ENCODE results near the gene AVPR2.

The AVPR2 gene

DNA sequence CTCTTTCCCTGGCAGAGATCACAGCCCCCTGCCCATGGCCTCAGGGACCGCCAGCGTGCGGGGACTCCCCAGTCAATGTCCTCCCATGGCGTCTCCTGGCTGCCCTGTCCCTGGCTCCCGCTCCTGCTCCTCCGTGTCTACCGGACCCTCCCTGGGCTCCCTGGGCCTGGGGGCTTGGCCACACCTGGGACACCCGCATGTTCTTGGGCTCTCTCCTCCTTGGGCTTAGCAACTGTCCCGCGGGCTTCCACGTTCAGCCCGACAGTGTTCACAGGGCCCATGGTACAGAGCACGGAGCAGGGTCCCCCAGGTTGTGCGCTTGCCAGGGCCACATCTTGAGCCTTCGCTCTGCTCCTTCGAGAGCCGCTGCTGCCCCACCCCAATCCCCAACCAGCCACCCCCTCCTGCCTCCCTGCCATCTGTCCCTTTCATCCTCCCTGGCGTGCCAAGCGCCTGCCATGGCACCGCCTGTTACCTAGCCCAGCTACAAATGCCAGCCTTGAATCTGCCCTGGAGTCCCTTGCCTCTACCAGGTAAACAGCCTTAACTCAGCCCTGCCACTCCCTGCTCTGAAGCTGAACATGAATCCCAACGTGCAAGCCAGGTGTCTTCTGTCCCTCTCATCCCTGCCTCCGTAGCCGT is 3.9 kb downstream of the AVPR2 start:
- DNase-seq (ENCODE audit: low read depth), result no peak
- no peak overlapping the region for H3K4me3 ChIP-seq (ENCODE audit: low read depth, low read length)

DNA sequence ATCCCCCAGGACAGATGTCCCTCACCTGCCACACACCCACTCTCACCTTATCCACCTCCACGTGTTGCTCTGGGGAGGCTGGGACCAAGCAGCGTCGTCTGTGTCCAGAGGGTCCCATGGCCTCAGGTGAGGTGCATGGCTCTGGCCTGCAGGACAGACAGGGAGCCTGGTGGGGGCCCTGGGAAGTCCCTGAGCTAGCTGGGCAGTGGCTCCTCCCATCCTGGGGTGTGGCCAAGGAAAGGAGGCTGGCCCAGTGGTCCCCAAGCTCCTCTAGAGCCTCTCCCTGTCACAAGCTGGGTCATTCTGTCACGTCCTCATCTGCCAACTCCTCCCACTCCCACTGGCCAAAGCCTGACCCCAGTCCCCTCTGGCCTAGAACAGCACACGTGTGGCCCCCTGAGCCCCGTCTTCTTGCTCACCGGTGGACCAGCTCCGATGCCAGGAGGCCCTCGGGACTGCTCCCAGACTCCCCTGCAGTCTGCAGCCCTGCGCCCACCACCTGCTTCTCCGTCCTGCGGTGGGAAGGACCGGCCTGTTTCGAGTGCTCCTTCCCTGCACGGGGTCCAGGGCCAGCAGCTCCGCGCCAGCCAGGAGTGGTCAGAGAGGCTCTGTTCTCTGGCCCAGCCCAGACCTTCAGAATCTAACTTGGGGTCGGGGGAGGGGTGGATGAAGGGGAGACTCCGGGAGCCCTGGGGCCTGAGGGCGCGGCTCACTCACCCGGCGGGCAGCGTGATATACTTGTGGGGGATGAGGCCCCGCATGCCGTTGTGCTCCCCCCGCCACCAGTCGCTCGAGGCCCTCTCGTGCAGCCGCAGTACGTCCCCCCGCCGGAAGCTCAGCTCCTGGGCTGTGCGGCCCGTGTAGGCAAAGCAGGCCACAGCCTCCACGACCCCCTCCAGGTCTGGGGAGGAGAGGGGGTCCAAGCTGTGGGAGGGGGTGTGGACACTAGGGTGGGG is 4.8 kb downstream of the AVPR2 start:
- no peak overlapping the region for H3K4me3 ChIP-seq (ENCODE audit: low read depth, low read length)
- no peak for DNase-seq (ENCODE audit: low read depth)

DNA sequence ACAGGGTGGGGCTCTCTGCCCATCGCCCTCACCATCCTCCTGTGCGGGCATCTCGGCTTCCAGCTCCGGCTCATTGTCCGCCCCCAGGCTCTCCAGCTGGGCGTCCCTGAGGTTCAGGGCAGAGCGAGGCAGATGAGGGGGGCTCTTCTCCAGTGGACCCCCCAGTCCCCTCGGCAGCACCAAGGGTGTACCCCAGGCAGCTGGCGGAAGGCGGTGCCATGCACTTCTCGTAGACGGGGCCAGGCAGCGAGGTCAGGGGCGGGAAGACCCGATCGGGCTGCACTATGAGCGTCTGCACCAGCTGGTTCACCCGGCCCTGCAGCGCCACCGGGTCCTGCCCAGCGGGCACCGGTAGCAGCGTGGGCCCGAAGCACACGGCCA is 5.5 kb downstream of the AVPR2 start:
- no peak overlapping the region for H3K4me3 ChIP-seq (ENCODE audit: low read depth, low read length)
- no peak for DNase-seq (ENCODE audit: low read depth)

DNA sequence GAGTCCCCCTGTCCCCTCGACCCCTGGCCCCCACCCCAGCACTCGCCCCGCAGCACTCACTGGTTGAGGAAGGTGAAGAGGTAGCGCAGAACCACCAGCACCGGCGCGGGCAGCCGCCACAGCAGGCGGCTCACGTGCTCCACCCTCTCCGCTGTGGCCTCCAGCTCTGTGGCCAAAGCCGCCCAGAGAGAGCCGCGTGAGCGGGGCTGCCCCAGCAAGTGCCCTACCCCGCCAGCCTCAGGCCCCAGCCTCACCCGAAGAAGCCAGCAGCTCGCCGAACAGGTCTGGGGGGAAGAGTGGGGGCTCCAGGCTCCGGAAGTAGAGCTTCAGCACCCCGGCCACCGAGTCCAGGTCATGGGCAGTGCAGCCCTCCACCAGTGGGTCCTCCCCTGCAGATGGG is 6.0 kb downstream of the AVPR2 start:
- no peak for DNase-seq (ENCODE audit: low read depth)
- H3K4me3 ChIP-seq (ENCODE audit: low read depth, low read length), result no peak overlapping the region

DNA sequence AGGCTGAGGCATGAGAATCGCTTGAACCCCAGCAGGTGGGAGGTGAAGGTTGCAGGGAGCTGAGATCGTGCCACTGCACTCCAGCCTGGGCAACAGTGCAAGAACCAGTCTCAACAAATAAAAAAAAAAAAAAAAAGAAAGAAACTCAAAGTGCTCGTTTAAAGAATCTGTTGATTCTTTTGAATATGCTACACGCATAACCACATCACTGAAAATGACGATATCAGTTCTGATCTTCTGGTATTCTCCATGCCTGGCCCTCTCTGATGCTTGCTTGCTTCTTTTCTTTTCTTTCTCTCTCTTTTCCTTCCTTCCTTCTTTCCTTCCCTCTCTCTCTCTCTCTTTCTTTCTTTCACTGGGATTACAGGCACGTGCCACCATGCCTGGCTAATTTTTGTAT is 7.3 kb downstream of the AVPR2 start:
- no peak for DNase-seq (ENCODE audit: low read depth)
- no peak overlapping the region for H3K4me3 ChIP-seq (ENCODE audit: low read depth, low read length)

DNA sequence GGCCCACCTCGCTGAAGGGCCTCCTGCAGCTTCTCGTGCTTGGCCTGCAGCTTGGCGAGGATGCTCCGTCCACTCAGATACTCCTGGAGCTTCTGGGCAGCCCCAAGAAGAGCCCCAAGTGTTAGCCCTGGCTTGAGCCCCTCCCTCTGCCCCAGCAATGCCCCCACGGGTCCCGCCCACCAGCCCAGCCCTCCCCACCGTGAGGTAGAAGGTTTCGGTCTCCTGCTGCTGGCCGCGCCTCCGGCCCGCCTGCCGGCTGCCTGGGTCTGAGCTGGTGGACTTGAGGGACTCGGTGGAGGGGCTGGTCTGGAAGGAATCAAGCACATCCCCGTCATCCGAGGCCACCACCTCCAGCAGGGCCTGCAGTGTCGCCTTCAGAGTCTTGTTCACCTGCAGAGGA is 8.7 kb downstream of the AVPR2 start:
- no peak overlapping the region for H3K4me3 ChIP-seq (ENCODE audit: low read depth, low read length)
- DNase-seq (ENCODE audit: low read depth), result no peak

DNA sequence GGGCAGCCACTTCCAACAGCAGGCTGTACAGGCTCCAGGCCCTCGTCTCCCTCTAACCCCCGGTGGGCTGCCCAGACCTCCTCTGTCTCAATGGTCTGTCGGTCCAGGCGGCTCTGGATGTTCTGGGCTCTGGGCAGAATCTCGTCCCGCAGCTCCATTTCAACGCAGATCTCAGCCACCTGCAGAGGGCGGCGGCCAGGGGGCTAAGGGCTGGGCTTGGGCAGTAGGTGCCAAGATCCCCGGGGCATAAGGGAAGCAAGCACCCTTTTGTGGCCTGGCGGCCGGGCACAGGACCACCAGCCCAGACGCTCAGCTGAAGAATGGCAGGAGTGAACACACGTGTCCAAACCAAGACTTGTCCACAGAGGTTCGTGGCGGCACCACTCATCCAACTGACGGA is 9.2 kb downstream of the AVPR2 start:
- no peak for DNase-seq (ENCODE audit: low read depth)
- H3K4me3 ChIP-seq (ENCODE audit: low read depth, low read length), result no peak overlapping the region

DNA sequence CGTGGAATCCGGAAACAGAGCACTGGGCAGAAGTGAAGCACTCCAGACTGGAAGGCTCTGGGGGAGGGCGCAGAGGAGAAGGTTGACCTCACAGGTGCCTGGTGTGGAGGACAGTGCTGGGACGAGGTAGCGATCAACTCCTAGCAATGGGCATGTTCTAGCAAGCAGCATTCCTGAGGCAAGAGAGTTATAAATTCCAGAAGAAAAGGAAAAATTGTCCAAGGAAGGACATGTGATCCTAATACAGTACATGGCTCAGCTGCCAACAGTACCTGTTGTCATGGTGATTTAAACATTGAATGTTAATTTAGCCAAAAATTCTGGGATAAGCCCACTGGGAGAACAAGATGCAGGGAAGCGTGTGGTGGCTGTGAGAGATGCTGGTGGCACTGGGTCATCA is 13.4 kb downstream of the AVPR2 start:
- H3K4me3 ChIP-seq (ENCODE audit: low read depth, low read length), result no peak overlapping the region
- DNase-seq (ENCODE audit: low read depth), result no peak

DNA sequence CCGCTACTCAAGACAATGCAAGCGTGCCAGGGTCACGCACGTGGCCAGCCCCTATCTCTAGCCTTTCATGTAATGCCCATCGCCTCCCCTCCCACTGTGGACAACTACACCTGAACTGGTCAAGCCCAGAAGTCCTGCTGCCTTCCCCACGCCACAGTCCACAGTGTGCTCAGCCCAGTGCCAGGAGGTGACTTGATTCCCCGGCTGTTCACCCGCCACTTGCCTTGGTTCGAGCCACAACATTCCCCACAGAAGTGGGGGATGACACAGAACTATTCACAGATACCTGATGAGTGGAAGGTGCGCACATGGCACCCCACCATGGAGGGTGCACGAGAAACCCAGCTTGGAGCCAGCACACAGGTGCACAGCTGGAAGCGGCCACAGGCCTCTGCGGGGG is 14.8 kb downstream of the AVPR2 start:
- DNase-seq (ENCODE audit: low read depth), result no peak

DNA sequence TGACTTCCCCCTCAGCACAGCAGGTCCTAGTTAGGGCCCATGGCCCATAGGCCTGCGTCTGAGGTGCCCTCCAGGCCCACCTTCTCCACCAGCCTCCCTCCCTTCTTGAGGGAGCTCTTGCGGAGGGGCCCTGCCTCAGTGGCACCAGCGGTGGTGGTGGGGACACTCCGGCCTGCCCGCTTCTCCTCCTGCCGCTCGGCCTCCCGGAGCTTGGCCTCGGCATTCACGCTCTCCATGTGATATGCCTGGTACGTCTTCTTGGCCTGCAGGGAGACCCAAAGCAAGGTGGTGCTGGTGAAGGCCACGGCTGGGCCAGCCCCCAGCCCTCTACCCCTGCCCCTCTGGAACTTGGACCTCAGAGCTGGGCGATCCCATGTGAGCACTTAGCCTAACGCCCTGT is 16.1 kb downstream of the AVPR2 start:
- no peak overlapping the region for H3K4me3 ChIP-seq (ENCODE audit: low read depth, low read length)
- DNase-seq (ENCODE audit: low read depth), result no peak

More for the DNA sequence above, 14.8 kb downstream of the AVPR2 start:
- H3K4me3 ChIP-seq (ENCODE audit: low read depth, low read length), result no peak overlapping the region

DNA sequence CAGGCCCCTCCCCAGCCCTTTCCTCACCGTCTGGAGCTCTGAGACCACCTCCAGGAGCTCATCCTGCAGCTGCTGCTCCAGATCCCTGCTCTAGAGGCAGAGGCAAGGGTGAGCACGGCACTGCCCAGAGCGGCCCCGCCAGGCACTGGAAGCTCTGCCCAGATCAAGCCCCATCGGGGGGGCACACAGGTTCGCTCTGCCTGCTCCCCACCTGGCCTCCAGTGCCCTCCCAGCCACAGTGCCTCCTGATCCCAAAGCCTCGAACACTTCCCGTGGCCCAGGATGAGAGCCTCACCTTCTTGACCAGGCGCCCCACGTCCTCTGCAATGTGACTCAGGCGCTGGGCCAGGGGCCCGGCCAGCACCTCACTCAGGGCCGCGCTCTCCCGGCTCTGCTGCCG is 16.6 kb downstream of the AVPR2 start:
- DNase-seq (ENCODE audit: low read depth), result no peak
- H3K4me3 ChIP-seq (ENCODE audit: low read depth, low read length), result no peak overlapping the region

DNA sequence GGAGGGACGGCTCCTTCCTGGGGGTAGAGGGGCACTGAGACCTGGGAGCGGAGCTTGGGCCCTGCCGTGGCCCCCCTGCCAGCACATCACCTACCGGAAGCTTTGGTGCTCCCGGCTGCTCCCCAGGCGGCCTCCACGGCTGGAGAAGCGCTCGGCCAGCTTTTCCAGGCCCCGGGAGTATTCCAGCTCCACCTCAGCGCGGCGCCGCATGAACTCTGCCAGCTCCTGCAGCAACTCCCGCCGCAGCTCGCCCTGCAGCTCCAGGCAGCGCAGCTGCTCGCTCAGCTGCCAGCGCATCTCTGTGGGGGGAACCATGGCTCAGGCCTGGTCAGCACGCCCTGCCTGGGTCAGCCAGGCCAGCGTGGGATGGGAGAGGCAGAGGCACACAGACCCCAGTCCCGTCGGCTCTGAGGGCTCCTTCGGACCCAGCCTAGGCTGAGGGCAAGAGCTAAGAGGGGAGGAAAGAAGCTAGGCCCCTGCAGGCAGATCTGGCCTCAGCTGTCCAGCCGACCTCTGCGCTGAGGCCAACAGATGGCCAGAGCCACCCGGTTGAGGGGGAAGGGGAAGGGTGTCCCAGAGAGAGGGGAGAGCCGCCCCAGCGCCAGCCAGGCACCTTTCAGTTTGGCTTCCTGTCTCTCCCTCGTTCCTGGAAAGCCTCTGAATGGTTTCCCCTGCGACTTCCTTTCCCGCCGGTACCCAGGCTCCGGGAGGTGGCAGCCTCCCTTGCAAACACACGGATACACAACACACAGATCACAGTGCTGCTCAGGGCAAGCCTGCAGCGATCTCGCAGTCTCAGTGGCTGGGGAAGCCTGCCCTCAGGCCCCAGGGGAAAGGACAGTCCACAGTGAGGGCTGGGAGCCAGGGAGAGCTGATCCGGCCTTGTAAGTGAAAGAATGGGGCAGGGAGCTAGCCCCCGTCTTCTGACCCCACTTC is 17.3 kb downstream of the AVPR2 start:
- DNase-seq (ENCODE audit: low read depth), result no peak
- no peak overlapping the region for H3K4me3 ChIP-seq (ENCODE audit: low read depth, low read length)

DNA sequence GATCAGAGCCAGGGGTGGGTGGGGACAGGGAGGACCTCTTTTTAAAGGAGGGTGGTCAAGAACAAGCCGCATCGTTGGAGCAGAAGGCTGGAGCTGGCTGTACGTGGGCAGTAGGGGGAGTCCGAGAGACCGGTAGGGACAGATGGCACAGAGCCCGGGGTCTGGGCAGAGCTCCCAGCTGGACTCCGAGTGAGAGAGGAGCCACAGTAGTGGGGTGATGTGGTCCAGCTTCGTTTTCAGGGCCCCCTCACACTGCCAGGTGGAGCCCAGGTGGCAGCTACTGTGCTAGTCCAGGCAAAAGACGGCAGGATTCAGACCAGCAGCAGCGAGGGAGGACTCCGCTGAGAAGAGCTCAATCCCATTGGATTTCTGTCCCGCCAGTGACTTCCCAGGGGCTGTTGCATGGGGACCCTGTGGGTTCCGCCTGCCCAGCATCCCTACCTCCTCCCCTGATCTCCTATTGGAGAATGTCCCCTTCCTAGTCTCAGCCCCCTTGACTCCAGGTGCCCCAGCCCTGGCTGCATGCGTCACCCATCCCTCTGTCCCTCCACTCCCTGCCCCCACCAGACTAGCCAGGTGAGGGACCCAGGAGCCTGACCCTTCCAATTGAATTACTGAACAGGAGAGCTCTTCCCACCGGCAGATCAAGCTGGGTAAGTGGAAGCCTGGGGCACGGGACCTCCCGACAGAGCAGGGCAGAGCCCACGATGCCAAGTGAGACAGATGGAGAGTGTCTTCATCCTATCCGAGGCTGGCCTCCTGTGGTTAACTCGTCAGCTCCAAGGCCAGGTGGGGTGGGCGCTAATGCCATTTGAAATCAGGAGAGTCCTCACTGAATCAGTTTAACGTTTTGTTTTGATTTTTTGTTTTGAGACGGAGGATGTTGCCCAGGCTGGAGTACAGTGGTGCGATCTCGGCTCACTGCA is 18.7 kb downstream of the AVPR2 start:
- H3K4me3 ChIP-seq (ENCODE audit: low read depth, low read length), result no peak overlapping the region
- no peak for DNase-seq (ENCODE audit: low read depth)

DNA sequence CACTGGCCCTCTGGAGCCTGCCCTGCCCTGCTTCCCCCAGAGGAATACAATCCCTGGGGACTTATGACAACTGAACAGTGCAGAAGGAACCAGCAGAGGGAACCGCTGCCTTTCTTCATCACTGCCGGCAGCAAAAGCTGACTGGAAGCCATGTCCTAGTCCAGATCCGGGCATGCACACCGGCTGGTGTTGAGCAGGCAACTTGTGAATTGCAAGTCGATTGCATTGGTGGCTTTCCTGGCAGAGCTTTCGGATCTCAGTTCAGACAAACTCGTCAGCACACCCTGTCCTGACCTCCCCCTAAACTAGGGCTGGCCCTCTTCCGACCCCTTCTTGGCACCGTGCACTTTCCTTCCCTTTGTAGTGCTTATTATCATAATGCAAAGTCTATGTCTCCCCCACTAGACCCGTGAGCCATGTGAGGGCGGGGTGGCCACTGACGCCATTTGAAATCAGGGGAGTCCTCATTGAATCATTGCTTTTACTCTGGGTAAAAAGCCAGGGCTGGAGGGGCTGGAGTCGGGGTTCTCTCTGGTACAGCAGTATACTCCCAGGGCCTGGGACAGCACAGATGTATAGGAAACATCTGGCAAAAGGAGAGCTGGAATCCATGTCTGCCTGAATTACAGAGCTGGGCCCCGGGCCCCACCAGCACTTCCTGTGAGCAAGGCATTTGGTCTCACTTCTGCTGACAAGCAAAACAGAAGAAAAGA is 19.8 kb downstream of the AVPR2 start:
- no peak overlapping the region for H3K4me3 ChIP-seq (ENCODE audit: low read depth, low read length)
- no peak for DNase-seq (ENCODE audit: low read depth)

DNA sequence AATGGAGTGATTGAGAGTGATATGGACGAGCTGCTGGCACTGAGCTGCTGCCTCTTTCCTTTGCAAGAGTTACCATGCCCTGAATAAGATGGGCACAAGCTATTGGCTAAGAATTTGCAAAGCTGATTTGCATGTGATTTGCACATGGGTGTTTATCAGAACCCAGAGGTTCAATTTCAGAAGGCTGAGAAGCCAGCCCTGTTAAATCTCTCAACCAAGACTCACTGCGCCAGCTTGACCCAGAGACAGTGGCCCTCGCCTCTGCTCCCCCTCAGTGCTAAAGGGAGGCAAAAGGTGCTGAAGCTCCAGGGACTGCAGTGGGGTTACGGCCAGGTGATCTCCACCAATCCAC is 20.9 kb downstream of the AVPR2 start:
- no peak for DNase-seq (ENCODE audit: low read depth)
- H3K4me3 ChIP-seq (ENCODE audit: low read depth, low read length), result no peak overlapping the region

DNA sequence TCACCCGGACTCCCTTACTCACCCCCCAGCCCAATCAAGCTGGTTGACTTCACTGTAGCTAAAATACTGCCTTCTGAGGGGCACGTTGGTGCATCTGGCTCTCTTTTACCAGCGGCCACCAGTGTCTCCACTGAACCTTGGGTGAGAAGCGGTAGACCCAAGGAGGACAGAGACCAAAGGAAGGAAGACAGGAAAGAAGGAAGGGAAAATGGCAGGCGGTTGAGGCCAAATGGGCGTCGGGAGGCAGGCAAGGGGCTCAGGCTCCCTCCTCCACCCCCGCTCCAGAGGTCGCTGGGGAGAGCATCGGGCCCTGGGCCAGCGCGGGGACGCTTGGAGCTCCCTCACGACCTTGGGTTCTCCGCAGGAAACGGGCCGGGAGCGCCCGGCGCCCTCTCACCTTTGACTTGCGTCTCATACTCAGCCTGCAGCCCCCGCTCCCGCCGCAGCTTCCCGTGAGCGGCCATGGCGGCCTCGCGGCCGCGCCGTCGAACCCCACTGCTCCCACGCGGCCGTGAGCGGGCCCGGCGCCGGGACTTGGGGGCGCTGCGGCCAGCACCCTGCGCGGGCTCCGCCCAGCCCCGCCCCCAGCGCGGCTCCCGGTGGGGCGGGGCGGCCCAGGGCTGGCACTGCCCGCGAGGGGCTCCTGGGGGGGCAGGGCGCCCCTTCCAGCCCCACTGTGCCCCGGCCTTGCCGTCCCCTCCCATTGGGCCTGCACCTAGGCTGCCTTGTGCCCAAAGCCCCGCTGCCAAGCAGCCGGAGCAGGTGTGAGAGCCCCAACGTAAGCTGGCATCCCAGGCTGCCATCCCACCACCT is 21.5 kb downstream of the AVPR2 start, which contains the start of gene ARHGAP4:
Gene ARHGAP4 (minus strand): TSS at position 526 of the 813 bp plus-strand sequence. CDS start 62 bp downstream, at position 464.
- DNase-seq (ENCODE audit: low read depth), result no peak

DNA sequence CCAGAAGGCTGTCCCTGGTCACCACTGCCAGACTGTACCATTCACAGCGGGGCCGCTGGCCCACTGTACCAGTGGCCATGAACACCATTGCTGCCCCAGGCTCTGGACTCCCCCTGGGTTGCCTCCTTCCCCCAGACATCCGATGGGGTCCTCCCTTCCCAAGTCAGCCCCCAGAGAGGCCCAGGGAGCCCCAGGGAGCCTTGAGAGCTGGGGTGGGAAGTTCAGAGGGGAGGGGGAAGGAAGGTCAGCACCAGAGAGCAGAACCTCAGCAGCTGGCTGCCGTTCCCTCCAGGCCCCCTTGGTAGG is 22.0 kb downstream of the AVPR2 start:
- no peak for DNase-seq (ENCODE audit: low read depth)

More for the DNA sequence above, 21.5 kb downstream of the AVPR2 start, which contains the start of gene ARHGAP4:
- H3K4me3 ChIP-seq (ENCODE audit: low read depth, low read length), result peak within 1 kb of the TSS; percentile 58

More for the DNA sequence above, 22.0 kb downstream of the AVPR2 start:
- H3K4me3 ChIP-seq (ENCODE audit: low read depth, low read length), result peak overlapping the region; percentile 11
